ENCODE results near the gene HLCS.

DNA sequence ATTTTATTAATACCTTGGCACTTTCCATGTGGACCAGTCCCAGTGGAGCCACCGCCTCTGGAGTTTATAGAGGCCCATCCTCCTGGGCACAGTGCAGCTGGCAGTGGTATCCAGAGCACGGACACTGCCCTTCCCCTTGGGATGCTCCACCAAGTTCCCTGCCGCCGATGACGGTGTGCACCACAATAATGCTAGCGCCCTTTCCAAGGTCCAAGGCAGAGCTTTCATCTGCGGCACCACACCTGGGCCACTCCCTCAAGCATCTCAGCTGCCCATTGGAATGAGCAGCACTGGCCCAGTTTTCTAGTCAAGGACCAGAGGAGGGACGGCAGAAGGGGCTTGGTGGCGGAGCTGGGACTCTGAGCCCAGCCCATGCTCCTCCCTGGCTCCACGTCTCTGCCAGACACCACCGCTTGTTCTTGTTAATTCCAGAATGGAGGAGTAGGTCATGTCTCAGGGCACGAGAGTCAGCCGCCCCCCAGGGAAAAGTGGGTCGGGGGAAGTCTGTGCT is 243.0 kb downstream of the HLCS start:
- no peak for TF ChIP-seq POLR2A (IDR thresholded peaks at IDR 0.05; ENCODE audit: control extremely low read depth in 1 of 2, low read depth in 2 of 2, low read length in 2 of 2)
- no peak for TF ChIP-seq TAF1 (IDR thresholded peaks at IDR 0.05; ENCODE audit: low read depth, low read length)
- no peak for TF ChIP-seq CEBPB (IDR thresholded peaks at IDR 0.05; ENCODE audit: low read depth, low read length)

Measured in H1 (cell line).